ENCODE results near the gene NKPD1. TPM values are rescaled to one million over a fixed set of nuclear protein-coding genes. Genes with fewer than 3 reads are reported as not detected.

The NKPD1 gene
- polyA plus RNA-seq, 1 of the 3 experiments (the other 2 are of a cell fraction), result 0.12 TPM

- Histone ChIP-seq H3K9me2 (no peaks in the 10 kb centered on the region), H3K27ac (ENCODE audit: low read depth in 2 of 2, low read length in 1 of 2) (no peak overlapping the region), H3K36me3 (replicated peaks in 1 of 2; ENCODE audit: control insufficient read depth in 1 of 2, insufficient read depth in 2 of 2, low read length in 1 of 2) (peaks cover 0 to 35% of the 10 kb centered on the region in 2 experiments), H3K4me2 (no peak overlapping the region), H2AFZ (ENCODE audit: low read depth) (no peak overlapping the region), H3F3A (replicated peaks; ENCODE audit: insufficient read depth) (no peaks in the 10 kb centered on the region), H3K9me3 (no peaks in the 10 kb centered on the region), H3K4me1 (ENCODE audit: control insufficient read depth in 1 of 2, insufficient read depth in 2 of 2, low read depth in 1 of 2, low read length in 1 of 2) (peaks cover 0 to 23% of the 10 kb centered on the region in 2 experiments; a peak in 1 of 4 replicates), H3K9ac (no peak overlapping the region), H3K79me2 (ENCODE audit: insufficient read depth) (peaks cover 23% of the 10 kb centered on the region; the same call in 1 of the 2 replicates), H4K20me1 (ENCODE audit: insufficient read depth) (0 out of 2 replicates have a peak, but pooled peaks cover 9% of the 10 kb centered on the region), H3K27me3 (ENCODE audit: insufficient read depth) (no peaks in the 10 kb centered on the region), H3K4me3 (ENCODE audit: low read depth in 2 of 2, low read length in 1 of 2) (no peak overlapping the region)
- ChIA-PET CTCF (interaction anchor here (1.8 kb wide), 1 partner anchor 12 kb away, joined by 7 read pairs; no protein-coding TSS in a partner anchor), POLR2A (no interaction called here)
- 100% methylated on average over 5 of the region's 11 CpGs for WGBS (ENCODE audit: low lambda C conversion rate)
- no peak for TF ChIP-seq NRF1 (IDR thresholded peaks at IDR 0.05; ENCODE audit: low read depth, low read length)
- no peak for TF ChIP-seq FOXJ3 (CRISPR knock-in tag; IDR thresholded peaks at IDR 0.05)
- TF ChIP-seq, protein P1, sequence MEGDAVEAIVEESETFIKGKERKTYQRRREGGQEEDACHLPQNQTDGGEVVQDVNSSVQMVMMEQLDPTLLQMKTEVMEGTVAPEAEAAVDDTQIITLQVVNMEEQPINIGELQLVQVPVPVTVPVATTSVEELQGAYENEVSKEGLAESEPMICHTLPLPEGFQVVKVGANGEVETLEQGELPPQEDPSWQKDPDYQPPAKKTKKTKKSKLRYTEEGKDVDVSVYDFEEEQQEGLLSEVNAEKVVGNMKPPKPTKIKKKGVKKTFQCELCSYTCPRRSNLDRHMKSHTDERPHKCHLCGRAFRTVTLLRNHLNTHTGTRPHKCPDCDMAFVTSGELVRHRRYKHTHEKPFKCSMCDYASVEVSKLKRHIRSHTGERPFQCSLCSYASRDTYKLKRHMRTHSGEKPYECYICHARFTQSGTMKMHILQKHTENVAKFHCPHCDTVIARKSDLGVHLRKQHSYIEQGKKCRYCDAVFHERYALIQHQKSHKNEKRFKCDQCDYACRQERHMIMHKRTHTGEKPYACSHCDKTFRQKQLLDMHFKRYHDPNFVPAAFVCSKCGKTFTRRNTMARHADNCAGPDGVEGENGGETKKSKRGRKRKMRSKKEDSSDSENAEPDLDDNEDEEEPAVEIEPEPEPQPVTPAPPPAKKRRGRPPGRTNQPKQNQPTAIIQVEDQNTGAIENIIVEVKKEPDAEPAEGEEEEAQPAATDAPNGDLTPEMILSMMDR (IDR thresholded peaks at IDR 0.05), result no peak
- DNase-seq, result no peak
These were observed 20.2 kb downstream of the NKPD1 start for GRCh38 chr19:45140533-45140932.

DNA sequence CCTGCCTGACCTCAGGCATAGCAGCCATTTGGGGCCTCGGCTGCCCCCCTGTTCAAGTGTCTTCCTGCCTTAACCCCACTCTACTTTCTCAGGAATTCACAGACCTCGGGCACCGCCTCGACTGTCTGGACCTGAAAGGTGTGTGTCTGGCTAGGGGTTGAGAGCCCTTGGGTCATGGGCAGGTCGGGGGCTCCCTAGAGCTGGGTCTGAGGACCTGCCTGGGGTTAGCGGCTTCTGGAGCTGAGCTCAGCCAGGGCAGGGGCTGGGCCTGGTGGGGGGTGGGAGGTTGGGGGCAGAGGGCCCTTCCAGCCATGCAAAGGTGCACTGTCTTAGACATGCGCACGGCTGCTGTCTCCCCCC, 20.7 kb downstream of the NKPD1 start:
- peaks cover 0 to 23% of the 10 kb centered on the region in 2 experiments; a peak in 1 of 4 replicates for H3K4me1 ChIP-seq (ENCODE audit: control insufficient read depth in 1 of 2, insufficient read depth in 2 of 2, low read depth in 1 of 2, low read length in 1 of 2)
- no peaks in the 10 kb centered on the region for H3K9me2 ChIP-seq
- no peak overlapping the region for H3K4me2 ChIP-seq
- H3K9me3 ChIP-seq, result no peaks in the 10 kb centered on the region
- H3F3A ChIP-seq (replicated peaks; ENCODE audit: insufficient read depth), result no peaks in the 10 kb centered on the region
- H3K36me3 ChIP-seq (replicated peaks in 1 of 2; ENCODE audit: control insufficient read depth in 1 of 2, insufficient read depth in 2 of 2, low read length in 1 of 2), result peaks cover 0 to 32% of the 10 kb centered on the region in 2 experiments
- H3K4me3 ChIP-seq (ENCODE audit: low read depth in 2 of 2, low read length in 1 of 2), result no peak overlapping the region
- no peak for DNase-seq
- H3K27me3 ChIP-seq (ENCODE audit: insufficient read depth), result no peaks in the 10 kb centered on the region
- ChIA-PET POLR2A (no interaction called here), CTCF (interaction anchor here (1.8 kb wide), 1 partner anchor 12 kb away, joined by 7 read pairs; no protein-coding TSS in a partner anchor)
- WGBS (ENCODE audit: low lambda C conversion rate), result 80% methylated on average over 1 of the region's 8 CpGs
- TF ChIP-seq REST (IDR thresholded peaks at IDR 0.05; ENCODE audit: low read depth, low read length) (no peak), EZH2phosphoT487 (IDR thresholded peaks at IDR 0.05; ENCODE audit: borderline replicate concordance, low read depth) (no peak), TEAD4 (IDR thresholded peaks at IDR 0.05; ENCODE audit: borderline replicate concordance, insufficient read depth) (no peak), MXI1 (IDR thresholded peaks at IDR 0.05; ENCODE audit: low read depth, low read length) (no peak), FOSL2 (IDR thresholded peaks at IDR 0.05; ENCODE audit: borderline replicate concordance, low read depth) (no peak), FOXM1 (IDR thresholded peaks at IDR 0.05; ENCODE audit: low read depth) (no peak), NFIC (IDR thresholded peaks at IDR 0.05; ENCODE audit: borderline replicate concordance) (no peak), SMC3 (IDR thresholded peaks at IDR 0.05; ENCODE audit: low read depth, low read length) (no peak), ELF1 (IDR thresholded peaks at IDR 0.05) (no peak)
- TF ChIP-seq, protein P2, sequence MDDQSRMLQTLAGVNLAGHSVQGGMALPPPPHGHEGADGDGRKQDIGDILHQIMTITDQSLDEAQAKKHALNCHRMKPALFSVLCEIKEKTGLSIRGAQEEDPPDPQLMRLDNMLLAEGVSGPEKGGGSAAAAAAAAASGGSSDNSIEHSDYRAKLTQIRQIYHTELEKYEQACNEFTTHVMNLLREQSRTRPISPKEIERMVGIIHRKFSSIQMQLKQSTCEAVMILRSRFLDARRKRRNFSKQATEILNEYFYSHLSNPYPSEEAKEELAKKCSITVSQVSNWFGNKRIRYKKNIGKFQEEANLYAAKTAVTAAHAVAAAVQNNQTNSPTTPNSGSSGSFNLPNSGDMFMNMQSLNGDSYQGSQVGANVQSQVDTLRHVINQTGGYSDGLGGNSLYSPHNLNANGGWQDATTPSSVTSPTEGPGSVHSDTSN (IDR thresholded peaks at IDR 0.05), result no peak
- TF ChIP-seq, protein P3, sequence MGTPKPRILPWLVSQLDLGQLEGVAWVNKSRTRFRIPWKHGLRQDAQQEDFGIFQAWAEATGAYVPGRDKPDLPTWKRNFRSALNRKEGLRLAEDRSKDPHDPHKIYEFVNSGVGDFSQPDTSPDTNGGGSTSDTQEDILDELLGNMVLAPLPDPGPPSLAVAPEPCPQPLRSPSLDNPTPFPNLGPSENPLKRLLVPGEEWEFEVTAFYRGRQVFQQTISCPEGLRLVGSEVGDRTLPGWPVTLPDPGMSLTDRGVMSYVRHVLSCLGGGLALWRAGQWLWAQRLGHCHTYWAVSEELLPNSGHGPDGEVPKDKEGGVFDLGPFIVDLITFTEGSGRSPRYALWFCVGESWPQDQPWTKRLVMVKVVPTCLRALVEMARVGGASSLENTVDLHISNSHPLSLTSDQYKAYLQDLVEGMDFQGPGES (IDR thresholded peaks at IDR 0.05; ENCODE audit: low read depth, low read length), result no peak
- TF ChIP-seq, protein P1 (IDR thresholded peaks at IDR 0.05), result no peak
- H2AFZ ChIP-seq (ENCODE audit: low read depth), result no peak overlapping the region
- no peak overlapping the region for H3K9ac ChIP-seq
- 0 out of 2 replicates have a peak, but pooled peaks cover 9% of the 10 kb centered on the region for H4K20me1 ChIP-seq (ENCODE audit: insufficient read depth)
- H3K79me2 ChIP-seq (ENCODE audit: insufficient read depth), result peaks cover 27% of the 10 kb centered on the region; the same call in 1 of the 2 replicates
- no peak overlapping the region for H3K27ac ChIP-seq (ENCODE audit: low read depth in 2 of 2, low read length in 1 of 2)
